Mucosa of descending colon (tissue), 3 donors: Measurements from ENCODE around the gene ANKRD6. TPM values are rescaled to one million over a fixed set of nuclear protein-coding genes. Genes with fewer than 3 reads are reported as not detected.

Experiments
- ATAC-seq: fragments of 200-7000 bp; cut with Tn5 transposase; one replicate; pipeline ENCODE4 v1.9.1; 2020; ENCODE audit warnings: mild to moderate bottlenecking, moderate library complexity
- DNase-seq, 3 donors: peaks; one replicate each; pipeline ENCODE4 v3.0.0-alpha.2; 2020
- H3K36me3 ChIP-seq: fragments of 200-600 bp; one replicate; pipeline ENCODE4 v1.8.0; 2021; ENCODE audit warnings: low read depth, mild to moderate bottlenecking
- H3K4me1 ChIP-seq: fragments of 200-600 bp; one replicate; pipeline ENCODE4 v1.8.0; 2021; ENCODE audit warnings: low read depth, mild to moderate bottlenecking
- H3K4me3 ChIP-seq: fragments of 200-600 bp; one replicate; pipeline ENCODE4 v1.8.0; 2021; ENCODE audit warnings: mild to moderate bottlenecking
- H3K9me3 ChIP-seq: fragments of 200-600 bp; one replicate; pipeline ENCODE4 v1.8.0; 2021; ENCODE audit warnings: mild to moderate bottlenecking
- intact Hi-C, 2 donors: fragments of 100-400 bp; cut with DNase I in 1 of 2; cut with micrococcal nuclease in 1 of 2; formaldehyde crosslinking; loops; one replicate each; pipeline versions ENCODE4 v1.11.0 to v1.11.1; 2022; cut with DNase I, micrococcal nuclease
- total RNA-seq, 3 donors: library from RNA; stranded (reverse); fragmentation: NEBNext Ultra II Directional in 2 of 3; extraction: Animal tissue kit (Norgen Biotek cat#: 25700) in 2 of 3; gene quantifications; one replicate each; pipeline versions ENCODE4 v1.2.1 to v1.2.4, GENCODE V29; 2021 to 2023
- TF ChIP-seq, protein P1 (sequence below): fragments of 200-600 bp; IDR thresholded peaks from one replicate; pipeline ENCODE4 v1.8.0; 2022; ENCODE audit warnings: antibody characterized with exemption, mild to moderate bottlenecking
- donor health status: DM: no; HTN: no; CAD: no; lungs with moderate emphysema.
- donor health status: DM: no; HTN: no; CAD: no.
- donor health status: DM: no; HTN: yes; CAD: no.

ANKRD6 gene
- total RNA-seq, 3 donors from 2014 or later: 1.8 to 10.9 (median 2.8) TPM

DNA sequence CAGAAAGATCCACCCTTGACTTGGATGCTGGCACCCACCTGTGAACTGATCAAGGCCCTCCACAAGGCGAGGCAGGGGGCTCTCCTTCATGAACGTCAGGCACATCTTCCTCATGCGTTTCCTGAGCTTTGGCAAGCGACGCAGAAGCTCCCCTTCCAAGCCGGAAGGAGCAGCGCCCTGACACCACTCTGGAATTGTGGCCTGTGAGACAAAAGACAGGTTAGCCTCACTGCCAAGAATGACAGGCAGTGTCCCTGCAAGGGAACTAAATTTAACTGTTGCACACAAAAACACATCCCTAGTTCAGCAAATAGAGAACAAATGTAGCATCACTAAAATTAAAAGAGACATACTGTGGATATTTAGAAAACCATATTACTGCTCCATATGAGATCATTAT is 247.6 kb downstream of the ANKRD6 start:
- no peak for ATAC-seq
- H3K36me3 ChIP-seq: peaks cover 5% of the 10 kb centered on the region
- H3K4me3 ChIP-seq: no peak overlapping the region
- TF ChIP-seq, protein P1, sequence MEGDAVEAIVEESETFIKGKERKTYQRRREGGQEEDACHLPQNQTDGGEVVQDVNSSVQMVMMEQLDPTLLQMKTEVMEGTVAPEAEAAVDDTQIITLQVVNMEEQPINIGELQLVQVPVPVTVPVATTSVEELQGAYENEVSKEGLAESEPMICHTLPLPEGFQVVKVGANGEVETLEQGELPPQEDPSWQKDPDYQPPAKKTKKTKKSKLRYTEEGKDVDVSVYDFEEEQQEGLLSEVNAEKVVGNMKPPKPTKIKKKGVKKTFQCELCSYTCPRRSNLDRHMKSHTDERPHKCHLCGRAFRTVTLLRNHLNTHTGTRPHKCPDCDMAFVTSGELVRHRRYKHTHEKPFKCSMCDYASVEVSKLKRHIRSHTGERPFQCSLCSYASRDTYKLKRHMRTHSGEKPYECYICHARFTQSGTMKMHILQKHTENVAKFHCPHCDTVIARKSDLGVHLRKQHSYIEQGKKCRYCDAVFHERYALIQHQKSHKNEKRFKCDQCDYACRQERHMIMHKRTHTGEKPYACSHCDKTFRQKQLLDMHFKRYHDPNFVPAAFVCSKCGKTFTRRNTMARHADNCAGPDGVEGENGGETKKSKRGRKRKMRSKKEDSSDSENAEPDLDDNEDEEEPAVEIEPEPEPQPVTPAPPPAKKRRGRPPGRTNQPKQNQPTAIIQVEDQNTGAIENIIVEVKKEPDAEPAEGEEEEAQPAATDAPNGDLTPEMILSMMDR: no peak
- no peak for DNase-seq
- no peaks in the 10 kb centered on the region for H3K9me3 ChIP-seq
- no peaks in the 10 kb centered on the region for H3K4me1 ChIP-seq
- intact Hi-C loops: no loop called here

DNA sequence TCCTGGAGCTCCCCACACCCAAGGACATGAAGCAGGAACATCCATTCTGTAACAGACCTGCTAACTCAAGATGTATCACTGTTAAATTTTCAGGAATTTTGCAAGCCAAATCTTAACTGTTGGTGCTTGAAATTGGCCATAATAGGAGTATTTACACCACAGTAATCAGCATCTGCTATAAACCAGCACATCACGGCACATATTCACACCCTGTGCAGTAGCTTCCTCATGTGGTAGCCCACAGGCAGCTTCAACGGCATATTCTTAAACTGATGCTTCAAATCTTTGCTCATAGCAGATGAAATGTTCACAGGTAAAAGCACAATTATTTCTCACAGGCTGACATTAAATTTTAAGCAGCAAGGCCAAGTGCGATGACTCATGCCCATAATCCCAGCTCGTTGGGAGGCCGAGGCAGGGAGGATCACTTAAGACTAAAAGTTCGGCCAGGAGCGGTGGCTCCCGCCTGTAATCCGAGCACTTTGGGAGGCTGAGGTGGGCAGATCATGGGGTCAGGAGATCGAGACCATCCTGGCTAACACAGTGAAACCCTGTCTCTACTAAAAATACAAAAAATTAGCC is 249.1 kb downstream of the ANKRD6 start:
- TF ChIP-seq, protein P1: no peak
- peaks cover 5% of the 10 kb centered on the region for H3K36me3 ChIP-seq
- H3K9me3 ChIP-seq: no peaks in the 10 kb centered on the region
- intact Hi-C loops: no loop called here
- no peak for ATAC-seq
- DNase-seq: no peak
- no peaks in the 10 kb centered on the region for H3K4me1 ChIP-seq
- H3K4me3 ChIP-seq: no peak overlapping the region

DNA sequence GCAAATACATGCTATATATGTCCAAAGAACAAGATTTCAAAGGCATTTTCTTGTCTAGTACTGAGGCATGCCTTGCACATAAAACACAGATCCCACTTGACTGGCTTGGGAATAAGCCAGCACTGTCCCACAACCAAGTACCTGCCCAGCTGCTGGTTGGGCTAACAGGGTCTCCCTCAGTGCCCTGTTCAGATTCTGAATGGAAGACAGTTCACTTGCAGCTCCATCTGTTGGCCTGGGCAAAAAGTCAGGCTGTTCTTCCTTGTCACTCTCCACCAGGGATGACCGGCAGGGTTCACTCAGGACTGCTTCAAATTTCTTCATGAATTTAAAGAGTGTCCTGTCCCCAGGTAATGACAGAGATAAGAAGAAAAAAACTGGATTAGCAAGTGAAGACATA is 250.0 kb downstream of the ANKRD6 start:
- peaks cover 5% of the 10 kb centered on the region for H3K36me3 ChIP-seq
- intact Hi-C loops: no loop called here
- no peak for ATAC-seq
- TF ChIP-seq, protein P1: no peak
- no peak for DNase-seq
- H3K9me3 ChIP-seq: no peaks in the 10 kb centered on the region
- no peak overlapping the region for H3K4me3 ChIP-seq
- H3K4me1 ChIP-seq: no peaks in the 10 kb centered on the region

Other genes with a start within 250 kb of the ANKRD6 start
- gene GABRR1, start 215.8 kb upstream of the ANKRD6 start, total RNA-seq: not detected
- 1 to 10 TPM in 1 of 3 donors, under 1 TPM in 2; 0.63 to 2.4 (median 0.72) TPM for gene GABRR2, start 117.9 kb upstream of the ANKRD6 start, total RNA-seq
- gene UBE2J1, start 80.4 kb upstream of the ANKRD6 start, total RNA-seq: 10 to 100 TPM; 40.0 to 50.2 (median 42.2) TPM
- 10 to 100 TPM in 1 of 3 donors, 1 to 10 TPM in 2; 3.2 to 17.6 (median 4.0) TPM for gene RRAGD, start 20.9 kb upstream of the ANKRD6 start, total RNA-seq
- gene LYRM2, start 205.6 kb downstream of the ANKRD6 start, total RNA-seq: 10 to 100 TPM; 33.9 to 36.0 (median 35.9) TPM